HG03565 (cell line): ENCODE results near the gene RHEBL1.
"Not testable (repeated sequence)": the region's sequence is repeated elsewhere in the genome, so short reads cannot be mapped to it uniquely, and the experiment has no call there.

Experiments
- ATAC-seq: cut with Tn5 transposase; IDR thresholded peaks from one replicate; pipeline ENCODE4 v1.9.1; 2021; ENCODE audit warnings: mild to moderate bottlenecking, moderate library complexity; ENCODE audit not compliant: unreplicated experiment

Gene RHEBL1

GRCh38 chr12:49089821-49090773 lies 20.3 kb upstream of the RHEBL1 start:
- no peak for ATAC-seq

GRCh38 chr12:49088932-49089330 lies 19.2 kb upstream of the RHEBL1 start:
- no peak for ATAC-seq

- ATAC-seq = no peak
Observed at GRCh38 chr12:49088150-49088931, 18.6 kb upstream of the RHEBL1 start.

GRCh38 chr12:49086116-49086515 lies 16.3 kb upstream of the RHEBL1 start:
- no peak for ATAC-seq

GRCh38 chr12:49084438-49084837 lies 14.7 kb upstream of the RHEBL1 start:
- ATAC-seq = no peak

GRCh38 chr12:49079793-49080192 lies 10.0 kb upstream of the RHEBL1 start:
- ATAC-seq = no peak

- no peak for ATAC-seq
Observed at GRCh38 chr12:49070971-49071370, 1.2 kb upstream of the RHEBL1 start.

- no peak for ATAC-seq
Observed at GRCh38 chr12:49068879-49069506, 786 bp downstream of the RHEBL1 start.

- ATAC-seq = no peak
Observed at GRCh38 chr12:49066120-49066519, 3.7 kb downstream of the RHEBL1 start.

GRCh38 chr12:49064767-49065152 lies 5.0 kb downstream of the RHEBL1 start:
- ATAC-seq = no peak

- ATAC-seq = not testable (repeated sequence)
Observed at GRCh38 chr12:49061916-49062315, 7.9 kb downstream of the RHEBL1 start.

GRCh38 chr12:49061157-49061650 lies 8.6 kb downstream of the RHEBL1 start:
- no peak for ATAC-seq

GRCh38 chr12:49060237-49061156 lies 9.3 kb downstream of the RHEBL1 start, which contains the start of gene KMT2D:
TSS of gene KMT2D (minus strand) at chr12:49060794. CDS start at chr12:49055324, 5,470 bp downstream.
- ATAC-seq = peak; percentile 49

- peak; percentile 9 for ATAC-seq
Observed at GRCh38 chr12:49059299-49060171, 10.2 kb downstream of the RHEBL1 start.

GRCh38 chr12:49059045-49059298 lies 10.8 kb downstream of the RHEBL1 start:
- no peak for ATAC-seq

- ATAC-seq = no peak
Observed at GRCh38 chr12:49058366-49059044, 11.3 kb downstream of the RHEBL1 start.

GRCh38 chr12:49057888-49058287 lies 11.9 kb downstream of the RHEBL1 start:
- ATAC-seq = no peak

- ATAC-seq = peak; percentile 58
Observed at GRCh38 chr12:49055978-49056754, 13.6 kb downstream of the RHEBL1 start.
